ENCODE results near the gene SNX3. TPM values are rescaled to one million over a fixed set of nuclear protein-coding genes. Genes with fewer than 3 reads are reported as not detected.

SNX3 gene
- total RNA-seq, 2 experiments from 2014 or later, result 59.9 to 65.7 TPM

DNA sequence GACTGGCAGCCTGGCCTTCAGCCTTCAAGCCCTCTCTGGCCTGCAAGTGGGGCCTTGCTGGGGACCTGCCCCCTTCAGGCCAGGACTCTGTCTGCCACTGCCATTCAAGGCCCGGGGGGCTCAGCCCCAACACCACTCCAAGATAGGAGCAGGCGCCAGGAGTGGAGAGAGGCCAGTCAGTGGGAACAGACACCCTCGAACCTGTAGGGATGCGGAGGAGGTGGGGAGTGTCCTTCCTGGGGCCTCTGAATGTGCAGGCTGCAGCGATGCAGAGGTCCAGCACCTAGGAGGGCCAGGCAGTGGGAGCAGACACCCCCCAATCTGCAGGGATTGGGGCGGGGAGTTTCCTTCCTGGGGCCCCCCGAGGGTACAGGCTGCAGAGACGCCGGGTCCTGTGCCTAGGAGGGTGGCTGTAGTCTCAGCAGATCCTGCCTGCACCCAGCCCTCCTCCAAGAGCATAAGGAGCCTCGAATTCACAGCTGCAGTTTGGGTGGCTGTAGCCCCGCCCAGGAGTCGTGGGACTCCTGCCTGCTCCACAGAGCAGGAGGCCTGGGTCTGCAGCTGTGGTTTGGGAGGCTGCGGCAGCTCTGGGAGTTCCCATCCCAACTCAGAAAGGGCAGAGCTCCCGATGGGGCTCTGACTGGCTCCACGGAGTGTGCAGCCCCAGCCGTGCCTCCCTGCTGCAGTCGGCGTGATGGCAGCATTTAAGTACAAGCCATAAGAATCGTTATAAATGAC, 61.9 kb downstream of the SNX3 start:
- no peaks in the 10 kb centered on the region for H3K4me1 Mint-ChIP-seq (ENCODE audit: low read depth)
- H3K36me3 Mint-ChIP-seq (ENCODE audit: low read depth), result peaks cover 3% of the 10 kb centered on the region
- CTCF ChIA-PET, result no interaction called here
- H3K9me3 Mint-ChIP-seq, result no peaks in the 10 kb centered on the region
- no peak overlapping the region for H3K4me3 Mint-ChIP-seq
- H3K27me3 Mint-ChIP-seq (ENCODE audit: low read depth), result peaks cover 2% of the 10 kb centered on the region
- intact Hi-C loops (cut with micrococcal nuclease), result no loop called here
- DNase-seq, result no peak
- no peak overlapping the region for H3K27ac Mint-ChIP-seq

DNA sequence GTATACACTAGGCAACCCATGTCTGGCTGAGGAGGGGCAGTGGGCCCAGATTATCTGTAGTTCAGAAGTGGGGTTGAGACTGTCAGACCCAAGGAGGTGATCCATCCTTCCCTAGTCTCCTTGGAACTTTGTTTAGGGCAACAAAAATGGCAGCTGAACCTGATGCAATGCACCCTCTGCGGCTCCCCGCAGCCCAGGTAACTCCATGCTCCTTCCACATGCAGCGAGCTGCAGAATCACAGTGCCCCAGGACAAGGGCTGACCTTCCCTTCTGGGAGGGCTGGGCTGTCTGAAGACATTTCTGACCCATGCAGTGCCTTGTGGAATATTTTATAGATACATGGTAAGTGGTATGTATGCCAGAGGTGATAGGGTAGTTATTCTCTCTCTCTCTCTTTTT, 65.6 kb downstream of the SNX3 start:
- Mint-ChIP-seq H3K36me3 (ENCODE audit: low read depth) (peaks cover 3% of the 10 kb centered on the region), H3K27me3 (ENCODE audit: low read depth) (peaks cover 5% of the 10 kb centered on the region), H3K4me1 (ENCODE audit: low read depth) (no peaks in the 10 kb centered on the region), H3K4me3 (no peak overlapping the region), H3K27ac (no peak overlapping the region), H3K9me3 (no peaks in the 10 kb centered on the region)
- DNase-seq, result no peak
- CTCF ChIA-PET, result interaction anchor here (0.6 to 1.1 kb wide), 2 partner anchors 18 to 170 kb away, joined by 3 to 4 read pairs; no protein-coding TSS in a partner anchor
- intact Hi-C loops (cut with micrococcal nuclease), result no loop called here

DNA sequence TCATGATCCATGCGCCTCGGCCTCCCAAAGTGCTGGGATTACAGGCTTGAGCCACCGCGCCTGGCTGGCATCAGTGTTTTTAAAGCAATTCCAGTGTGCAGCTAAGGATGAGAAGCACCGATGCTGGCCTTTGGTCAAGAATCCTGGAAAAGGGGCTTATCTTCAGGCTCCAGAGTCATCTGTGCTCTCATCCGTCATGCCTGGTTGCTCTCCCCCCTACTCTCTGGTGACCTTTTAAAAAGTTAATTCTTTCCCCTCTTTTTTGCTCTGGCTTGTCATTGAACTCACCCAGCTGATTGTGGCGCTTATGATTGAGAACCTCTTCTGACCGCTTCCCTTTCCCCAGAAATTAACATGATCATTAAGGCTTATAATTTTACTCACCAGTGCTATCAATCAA, 66.3 kb downstream of the SNX3 start:
- CTCF ChIA-PET, result interaction anchor here (0.6 to 1.1 kb wide), 2 partner anchors 18 to 171 kb away, joined by 3 to 4 read pairs; no protein-coding TSS in a partner anchor
- Mint-ChIP-seq H3K9me3 (no peaks in the 10 kb centered on the region), H3K27ac (no peak overlapping the region), H3K27me3 (ENCODE audit: low read depth) (peaks cover 5% of the 10 kb centered on the region), H3K4me1 (ENCODE audit: low read depth) (no peaks in the 10 kb centered on the region), H3K36me3 (ENCODE audit: low read depth) (no peaks in the 10 kb centered on the region), H3K4me3 (no peak overlapping the region)
- intact Hi-C loops (cut with micrococcal nuclease), result no loop called here
- DNase-seq, result no peak

DNA sequence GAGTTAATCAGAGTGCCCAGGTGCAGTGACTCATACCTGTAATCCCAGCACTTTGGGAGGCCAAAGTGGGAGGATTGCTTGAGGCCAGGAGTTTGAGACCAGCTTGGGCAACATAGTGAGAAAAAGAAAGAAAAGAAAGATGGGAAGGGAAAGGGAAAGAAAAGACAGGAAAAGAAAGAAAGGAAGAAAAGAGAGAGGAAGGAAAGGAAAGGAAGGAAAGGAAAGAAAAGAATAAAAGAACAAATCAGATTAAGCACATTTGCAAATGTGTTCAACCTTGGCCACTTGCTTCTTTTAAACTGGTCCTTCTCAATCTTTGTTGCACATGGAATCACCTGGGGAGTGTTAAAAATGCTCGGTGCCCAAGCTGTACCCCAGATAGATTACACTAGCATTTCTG, 67.0 kb downstream of the SNX3 start:
- CTCF ChIA-PET, result no interaction called here

DNA sequence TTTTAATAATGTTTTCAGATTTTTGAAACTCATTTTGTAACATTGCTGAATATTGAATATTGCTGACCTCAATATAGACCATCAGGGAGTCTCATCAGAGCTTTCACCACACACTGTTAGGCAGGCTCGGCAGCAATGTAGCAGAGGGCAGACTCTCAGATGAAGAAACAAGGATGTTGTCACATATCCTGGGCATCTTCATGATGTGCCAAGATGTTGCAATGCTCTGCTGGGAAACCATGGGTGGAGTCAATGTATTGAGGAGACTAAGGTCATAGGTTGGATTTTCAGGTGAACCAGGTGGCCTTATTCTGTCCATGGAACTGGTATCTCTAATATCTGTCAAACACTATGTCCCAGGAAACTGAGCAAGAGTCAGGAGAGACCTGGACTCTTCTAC, 67.7 kb downstream of the SNX3 start:
- no peak overlapping the region for H3K27ac Mint-ChIP-seq

More for the DNA sequence above, 67.0 kb downstream of the SNX3 start:
- intact Hi-C loops (cut with micrococcal nuclease), result no loop called here
- Mint-ChIP-seq H3K27me3 (ENCODE audit: low read depth) (peaks cover 5% of the 10 kb centered on the region), H3K27ac (no peak overlapping the region), H3K4me3 (no peak overlapping the region), H3K4me1 (ENCODE audit: low read depth) (no peaks in the 10 kb centered on the region), H3K36me3 (ENCODE audit: low read depth) (no peaks in the 10 kb centered on the region), H3K9me3 (no peaks in the 10 kb centered on the region)
- no peak for DNase-seq

DNA sequence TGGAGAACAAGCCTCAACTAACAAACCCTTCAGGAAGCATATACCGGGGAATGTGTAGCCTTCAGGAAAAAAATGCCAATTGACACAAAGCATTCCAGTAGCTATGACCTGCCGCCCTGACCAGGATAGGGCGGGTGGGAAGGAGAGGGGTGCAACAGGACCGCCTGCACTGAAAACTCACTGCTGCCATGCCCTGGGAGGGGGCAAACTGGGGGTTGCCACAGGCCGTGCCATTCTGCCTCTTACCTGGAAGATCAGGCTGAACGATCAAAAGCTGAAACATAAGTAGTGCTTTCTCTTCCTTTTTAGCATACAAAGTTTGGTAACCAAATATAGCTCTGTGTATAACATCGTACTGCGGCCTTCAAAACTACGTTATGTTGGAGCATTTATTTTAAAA, 73.3 kb downstream of the SNX3 start:
- Mint-ChIP-seq H3K27me3 (ENCODE audit: low read depth) (peaks cover 7% of the 10 kb centered on the region), H3K36me3 (ENCODE audit: low read depth) (no peaks in the 10 kb centered on the region), H3K4me3 (no peak overlapping the region), H3K9me3 (no peaks in the 10 kb centered on the region), H3K4me1 (ENCODE audit: low read depth) (no peaks in the 10 kb centered on the region), H3K27ac (no peak overlapping the region)
- DNase-seq, result no peak
- intact Hi-C loops (cut with micrococcal nuclease), result no loop called here
- CTCF ChIA-PET, result interaction anchor here (0.5 to 0.9 kb wide), 3 partner anchors 27 to 364 kb away, joined by 3 to 5 read pairs (median 4); no protein-coding TSS in a partner anchor

More for the DNA sequence above, 67.7 kb downstream of the SNX3 start:
- no peaks in the 10 kb centered on the region for H3K4me1 Mint-ChIP-seq (ENCODE audit: low read depth)
- intact Hi-C loops (cut with micrococcal nuclease), result no loop called here
- H3K36me3 Mint-ChIP-seq (ENCODE audit: low read depth), result no peaks in the 10 kb centered on the region
- H3K9me3 Mint-ChIP-seq, result no peaks in the 10 kb centered on the region
- peaks cover 5% of the 10 kb centered on the region for H3K27me3 Mint-ChIP-seq (ENCODE audit: low read depth)
- no peak overlapping the region for H3K4me3 Mint-ChIP-seq
- DNase-seq, result no peak
- CTCF ChIA-PET, result no interaction called here

DNA sequence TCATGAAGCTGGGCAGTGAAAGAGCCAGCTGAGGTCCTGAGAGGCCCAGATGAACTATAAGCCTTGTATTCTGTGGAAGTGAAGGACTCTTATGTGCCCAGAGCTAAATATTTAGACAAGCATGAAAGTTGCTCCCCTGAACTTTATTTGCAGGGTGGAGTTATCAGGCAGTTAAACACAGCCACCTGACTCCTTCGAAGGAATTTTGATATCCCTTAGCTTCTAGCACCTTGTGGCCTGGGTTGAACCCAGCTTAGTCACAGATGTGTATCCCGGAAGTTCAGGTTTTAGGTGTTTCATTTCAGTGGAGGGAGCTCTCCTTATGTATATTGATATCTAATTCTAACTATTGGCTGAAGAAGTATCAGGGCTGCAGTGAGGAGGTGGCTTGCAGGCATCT, 74.6 kb downstream of the SNX3 start:
- H3K27ac Mint-ChIP-seq, result no peak overlapping the region
- CTCF ChIA-PET, result no interaction called here

DNA sequence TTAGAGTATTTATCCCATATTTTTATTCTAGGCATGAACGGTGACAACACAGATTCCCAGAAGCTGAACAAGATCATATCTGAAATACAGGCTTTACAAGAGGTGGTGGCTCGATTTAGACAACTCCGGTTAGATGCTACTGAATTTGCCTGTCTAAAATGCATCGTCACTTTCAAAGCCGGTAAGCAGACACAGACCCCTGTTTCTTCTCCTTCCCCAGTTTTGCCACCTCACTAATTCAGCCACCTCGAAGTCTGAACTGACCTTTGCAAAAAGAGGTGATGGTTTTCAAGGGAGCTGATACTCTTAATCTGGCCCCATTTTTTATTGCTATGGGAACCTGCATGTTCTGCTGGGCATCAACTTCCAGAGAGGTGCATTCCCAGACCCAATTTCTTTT, 80.1 kb downstream of the SNX3 start:
- H3K4me3 Mint-ChIP-seq, result no peak overlapping the region
- intact Hi-C loops (cut with micrococcal nuclease), result no loop called here
- no peaks in the 10 kb centered on the region for H3K36me3 Mint-ChIP-seq (ENCODE audit: low read depth)
- H3K9me3 Mint-ChIP-seq, result no peaks in the 10 kb centered on the region
- H3K27ac Mint-ChIP-seq, result no peak overlapping the region
- CTCF ChIA-PET, result no interaction called here
- H3K4me1 Mint-ChIP-seq (ENCODE audit: low read depth), result peaks cover 5% of the 10 kb centered on the region
- peaks cover 47% of the 10 kb centered on the region for H3K27me3 Mint-ChIP-seq (ENCODE audit: low read depth)
- DNase-seq, result no peak

More for the DNA sequence above, 74.6 kb downstream of the SNX3 start:
- intact Hi-C loops (cut with micrococcal nuclease), result no loop called here
- no peak for DNase-seq
- H3K9me3 Mint-ChIP-seq, result no peaks in the 10 kb centered on the region
- H3K4me3 Mint-ChIP-seq, result no peak overlapping the region
- no peaks in the 10 kb centered on the region for H3K4me1 Mint-ChIP-seq (ENCODE audit: low read depth)
- H3K27me3 Mint-ChIP-seq (ENCODE audit: low read depth), result peaks cover 11% of the 10 kb centered on the region
- no peaks in the 10 kb centered on the region for H3K36me3 Mint-ChIP-seq (ENCODE audit: low read depth)

DNA sequence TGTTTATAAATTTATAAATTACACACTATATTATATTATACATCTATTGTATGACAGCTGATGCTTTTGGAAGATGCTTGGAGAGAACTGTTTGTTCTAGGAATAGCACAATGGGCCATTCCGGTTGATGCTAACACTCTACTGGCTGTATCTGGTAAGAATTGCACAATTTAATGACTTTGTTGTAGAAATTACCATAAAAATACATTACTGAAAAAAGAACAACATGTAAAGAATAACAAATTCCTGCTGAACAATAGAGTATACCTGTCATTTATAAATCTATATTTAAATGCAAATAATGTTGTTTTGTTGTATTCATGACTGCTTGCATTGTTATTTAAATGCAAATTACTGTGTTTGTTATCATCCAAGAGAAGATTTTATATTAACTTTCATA, 80.6 kb downstream of the SNX3 start:
- peaks cover 10% of the 10 kb centered on the region for H3K4me1 Mint-ChIP-seq (ENCODE audit: low read depth)
- H3K9me3 Mint-ChIP-seq, result no peaks in the 10 kb centered on the region
- peaks cover 52% of the 10 kb centered on the region for H3K27me3 Mint-ChIP-seq (ENCODE audit: low read depth)
- no peak overlapping the region for H3K27ac Mint-ChIP-seq
- intact Hi-C loops (cut with micrococcal nuclease), result no loop called here
- DNase-seq, result no peak
- no peak overlapping the region for H3K4me3 Mint-ChIP-seq
- no peaks in the 10 kb centered on the region for H3K36me3 Mint-ChIP-seq (ENCODE audit: low read depth)
- CTCF ChIA-PET, result no interaction called here

DNA sequence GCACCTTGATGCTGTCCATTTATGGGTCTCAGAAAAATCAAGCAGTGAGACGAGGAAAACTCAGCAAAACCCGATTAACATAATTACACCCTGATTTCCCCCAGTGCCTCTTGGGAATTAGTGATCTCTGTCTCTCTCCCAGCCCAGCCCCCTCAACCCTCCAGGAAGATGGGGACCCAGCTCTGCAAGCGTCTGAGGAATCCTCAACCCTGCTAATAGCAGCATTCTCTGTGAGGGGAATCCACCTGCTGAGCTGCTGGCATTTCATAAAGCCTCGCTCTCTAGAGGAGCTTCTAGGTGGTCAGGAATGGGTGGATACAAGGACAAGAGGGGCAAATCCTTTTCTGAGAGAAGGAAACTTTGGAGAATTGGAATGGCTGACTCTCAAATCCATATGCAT, 81.1 kb downstream of the SNX3 start:
- CTCF ChIA-PET, result no interaction called here
- Mint-ChIP-seq H3K27ac (no peak overlapping the region), H3K4me3 (no peak overlapping the region), H3K4me1 (ENCODE audit: low read depth) (peaks cover 14% of the 10 kb centered on the region), H3K27me3 (ENCODE audit: low read depth) (peaks cover 56% of the 10 kb centered on the region), H3K36me3 (ENCODE audit: low read depth) (no peaks in the 10 kb centered on the region), H3K9me3 (no peaks in the 10 kb centered on the region)
- no peak for DNase-seq
- intact Hi-C loops (cut with micrococcal nuclease), result loop anchor here (10.0 kb wide), 1 partner anchor 345 kb away; no protein-coding TSS in a partner anchor

DNA sequence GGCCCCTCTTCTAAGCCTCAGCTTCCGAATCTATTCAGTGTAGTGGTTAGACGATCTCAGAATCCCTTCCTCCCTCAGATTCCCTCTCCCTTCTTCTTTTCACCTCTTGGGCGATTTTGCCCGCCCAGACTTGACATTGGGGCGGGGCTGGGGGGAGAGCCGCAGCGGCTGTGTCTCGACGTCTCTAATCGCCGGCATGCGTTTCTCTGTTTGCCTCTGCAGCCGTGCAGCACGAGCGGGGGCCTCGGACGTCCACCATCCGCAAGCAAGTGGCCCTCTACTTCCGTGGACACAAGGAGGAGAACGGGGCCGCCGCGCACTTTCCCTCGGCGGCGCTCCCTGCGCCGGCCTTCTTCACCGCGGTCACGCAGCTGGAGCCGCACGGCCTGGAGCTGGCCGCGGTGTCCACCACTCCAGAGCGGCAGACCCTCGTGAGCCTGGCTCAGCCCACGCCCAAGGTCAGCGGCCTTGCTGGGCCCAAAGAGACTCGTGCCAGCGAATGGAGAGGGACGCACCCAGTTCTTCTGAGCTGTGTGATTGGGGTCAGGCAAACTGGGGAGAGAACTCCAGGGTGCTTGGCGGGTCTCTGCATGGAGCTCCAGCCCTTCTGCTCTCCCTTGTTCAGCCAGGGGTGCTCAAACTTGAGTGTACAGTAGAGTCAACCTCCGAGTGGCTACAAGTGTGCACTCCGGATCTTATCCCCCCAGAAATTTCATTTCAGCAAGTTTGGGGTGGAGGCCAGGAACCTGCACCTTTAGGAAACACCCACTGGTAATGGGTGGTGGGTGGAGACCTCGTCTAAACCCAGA, 84.4 kb downstream of the SNX3 start:
- Mint-ChIP-seq H3K9me3 (no peaks in the 10 kb centered on the region), H3K4me3 (peak overlapping the region; percentile 2), H3K27me3 (ENCODE audit: low read depth) (peaks cover 69% of the 10 kb centered on the region), H3K36me3 (ENCODE audit: low read depth) (no peaks in the 10 kb centered on the region), H3K4me1 (ENCODE audit: low read depth) (peaks cover 14% of the 10 kb centered on the region), H3K27ac (no peak overlapping the region)
- CTCF ChIA-PET, result interaction anchor here (0.7 to 1.6 kb wide), 6 partner anchors 18 to 352 kb away, joined by 3 to 10 read pairs (median 4); no protein-coding TSS in a partner anchor
- intact Hi-C loops (cut with micrococcal nuclease), result loop anchor here (10.0 kb wide), 1 partner anchor 348 kb away; no protein-coding TSS in a partner anchor
- DNase-seq, result no peak

DNA sequence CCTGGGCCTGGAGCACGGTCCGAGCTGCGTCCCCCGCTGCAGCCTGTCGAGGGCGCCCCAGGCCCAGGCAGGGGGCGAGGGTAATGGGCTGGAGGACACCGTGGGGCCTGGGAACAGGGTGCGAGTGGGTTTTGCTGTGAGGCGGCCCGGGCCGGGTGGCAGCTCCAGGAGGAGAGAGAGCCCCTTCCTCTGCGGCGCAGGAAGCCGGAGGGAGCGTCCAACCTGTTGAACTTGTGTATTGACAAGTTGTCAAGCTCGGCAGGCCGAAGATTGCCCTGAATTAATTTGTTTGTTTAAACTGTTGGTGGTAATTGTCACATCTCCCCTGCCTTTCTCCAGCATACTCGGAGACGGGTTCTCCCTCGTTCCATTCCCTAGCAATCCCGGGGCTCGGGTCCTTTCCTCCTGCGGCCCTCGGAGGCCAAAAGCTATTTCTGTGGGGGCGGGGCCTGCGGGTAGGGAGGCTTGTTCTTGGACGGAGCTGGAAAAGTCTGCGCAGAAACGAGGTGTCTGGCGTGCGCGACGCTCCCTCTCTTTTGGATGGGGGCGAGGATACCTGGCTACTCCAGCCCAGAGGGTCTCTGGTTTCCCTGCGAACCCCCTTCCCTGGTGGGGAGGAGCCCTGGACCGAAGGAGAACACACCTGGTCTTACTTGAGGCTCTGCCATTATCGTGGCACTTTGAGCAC, 85.1 kb downstream of the SNX3 start:
- intact Hi-C loops (cut with micrococcal nuclease), result loop anchor here (2.0 to 10.0 kb wide), 2 partner anchors 317 to 349 kb away; no protein-coding TSS in a partner anchor
- Mint-ChIP-seq H3K36me3 (ENCODE audit: low read depth) (no peaks in the 10 kb centered on the region), H3K27ac (no peak overlapping the region), H3K4me3 (peak overlapping the region; percentile 41), H3K9me3 (no peaks in the 10 kb centered on the region), H3K27me3 (ENCODE audit: low read depth) (peaks cover 73% of the 10 kb centered on the region), H3K4me1 (ENCODE audit: low read depth) (peaks cover 16% of the 10 kb centered on the region)
- no peak for DNase-seq
- CTCF ChIA-PET, result interaction anchor here (0.8 to 1.6 kb wide), 5 partner anchors 17 to 352 kb away, joined by 3 to 10 read pairs (median 5); no protein-coding TSS in a partner anchor

Data from activated naive CD4-positive, alpha-beta T cell treated with anti-CD3 and anti-CD28 coated beads for 36 hours (primary cell).